ENCODE results near the gene DCDC2B. TPM values are rescaled to one million over a fixed set of nuclear protein-coding genes. Genes with fewer than 3 reads are reported as not detected.

DCDC2B gene
- total and polyA plus RNA-seq, 10 of the 15 experiments (the other 5 are each of a cell fraction or from before 2014, with no cell fraction given), result 0.12 to 0.21 (median 0.15) TPM; not detected in 7

GRCh38 chr1:32246888-32247273 lies 38.0 kb downstream of the DCDC2B start, which contains the start of gene FAM167B (continued):
- TF ChIP-seq SKIL (IDR thresholded peaks at IDR 0.05; ENCODE audit: low read depth, poor library complexity, severe bottlenecking), result no peak
- no peak for TF ChIP-seq IKZF2 (IDR thresholded peaks at IDR 0.05)
- TF ChIP-seq ZNF207 (IDR thresholded peaks at IDR 0.05; ENCODE audit: borderline replicate concordance), result no peak
- no peak for TF ChIP-seq FOS (IDR thresholded peaks at IDR 0.05; ENCODE audit: borderline replicate concordance, extremely low read depth, insufficient read length)
- TF ChIP-seq SPI1 (IDR thresholded peaks at IDR 0.05; ENCODE audit: borderline replicate concordance, insufficient read depth, low read depth, low read length), result no peak

GRCh38 chr1:32247452-32247851 lies 38.6 kb downstream of the DCDC2B start:
- Histone ChIP-seq H3K9ac (ENCODE audit: control insufficient read depth, insufficient read depth, low read length) (no peak overlapping the region), H2AFZ (ENCODE audit: control insufficient read depth, low read depth, low read length) (no peak overlapping the region), H3K4me2 (ENCODE audit: control insufficient read depth, insufficient read depth) (no peak overlapping the region), H3K9me3 (replicated peaks; ENCODE audit: control insufficient read depth, insufficient read depth, low read length) (no peaks in the 10 kb centered on the region), H3K4me1 (ENCODE audit: control insufficient read depth, insufficient read depth, low read length) (peaks cover 48% of the 10 kb centered on the region), H3K4me3 (no peak overlapping the region), H3K27me3 (replicated peaks in 1 of 2; ENCODE audit: control insufficient read depth in 2 of 2, insufficient read depth in 2 of 2, low read length in 1 of 2) (no peaks in the 10 kb centered on the region), H3K79me2 (ENCODE audit: control insufficient read depth, insufficient read depth, low read length) (peaks cover 18% of the 10 kb centered on the region), H4K20me1 (ENCODE audit: control insufficient read depth, insufficient read depth) (no peaks in the 10 kb centered on the region), H3K36me3 (ENCODE audit: control insufficient read depth in 2 of 2, insufficient read depth in 2 of 2, low read length in 1 of 2) (no peaks in the 10 kb centered on the region), H3K27ac (ENCODE audit: control insufficient read depth, insufficient read depth) (no peak overlapping the region)
- POLR2A ChIA-PET, result interaction anchor here (0.7 to 3.1 kb wide), 2 partner anchors 47 to 67 kb away, joined by 3 to 7 read pairs; partner anchors contain the start of genes CCDC28B and TXLNA
- RAD21 ChIA-PET (ENCODE audit: unreplicated experiment), result interaction anchor here (1.1 to 4.7 kb wide), 8 partner anchors 25 to 152 kb away, joined by 3 to 45 read pairs (median 8); partner anchors contain the start of genes EIF3I, MARCKSL1 and TMEM234
- DNase-seq (ENCODE audit: low read depth, low spot score) (no peak), ATAC-seq (no peak), FAIRE-seq (no peak)
- WGBS (ENCODE audit: insufficient coverage, insufficient replicate concordance, low lambda C conversion rate, missing lambda C conversion rate), result 98% methylated on average over 12 of the region's 12 CpGs
- in situ Hi-C loops (cut with MboI) (no loop called here), intact Hi-C loops (cut with micrococcal nuclease; ENCODE audit: unreplicated experiment) (no loop called here)
- CTCF ChIA-PET, result interaction anchor here (0.6 to 9.6 kb wide), 21 partner anchors 9 to 262 kb away, joined by 3 to 123 read pairs (median 12); partner anchors contain the start of genes EIF3I, HDAC1, MARCKSL1 and TMEM234
- SMC1A ChIA-PET (ENCODE audit: uncharacterized antibody, unreplicated experiment), result interaction anchor here (0.5 to 14.4 kb wide), 7 partner anchors 26 to 282 kb away, joined by 3 to 124 read pairs (median 4); no protein-coding TSS in a partner anchor
- no TSS peak for BruUV-seq (replicated peaks)
- no peak for TF ChIP-seq RELB (IDR thresholded peaks at IDR 0.05; ENCODE audit: low read depth)
- TF ChIP-seq TCF3 (IDR thresholded peaks at IDR 0.05; ENCODE audit: borderline replicate concordance, insufficient read depth, low read depth, low read length), result no peak
- no peak for TF ChIP-seq SRF (IDR thresholded peaks at IDR 0.05; ENCODE audit: low read depth in 2 of 2, low read length in 2 of 2)
- no peak for TF ChIP-seq HDAC2 (IDR thresholded peaks at IDR 0.05)
- TF ChIP-seq NR2F1 (conservative IDR thresholded peaks at IDR 0.05), result no peak
- TF ChIP-seq KDM1A (IDR thresholded peaks at IDR 0.05; ENCODE audit: borderline replicate concordance), result no peak
- TF ChIP-seq HSF1 (IDR thresholded peaks at IDR 0.05; ENCODE audit: low read depth, low read length), result no peak
- TF ChIP-seq ZNF274 (IDR thresholded peaks at IDR 0.05; ENCODE audit: insufficient read depth, insufficient read length), result no peak
- TF ChIP-seq BHLHE40 (IDR thresholded peaks at IDR 0.05; ENCODE audit: borderline replicate concordance in 1 of 2, low read depth in 2 of 2, low read length in 1 of 2), result no peak
- TF ChIP-seq RELA (IDR thresholded peaks at IDR 0.05; ENCODE audit: borderline replicate concordance, partially characterized antibody), result no peak
- no peak for TF ChIP-seq CHD2 (IDR thresholded peaks at IDR 0.05; ENCODE audit: borderline replicate concordance, low read depth, low read length)
- TF ChIP-seq CHD4 (IDR thresholded peaks at IDR 0.05), result no peak
- TF ChIP-seq PAX5 (IDR thresholded peaks at IDR 0.05; ENCODE audit: borderline replicate concordance, low read depth, low read length), result no peak
- TF ChIP-seq LARP7 (IDR thresholded peaks at IDR 0.05), result no peak
- no peak for TF ChIP-seq IKZF2 (IDR thresholded peaks at IDR 0.05)

Measured in GM12878 (cell line).